Tongue (tissue), 2 donors: ENCODE data around the gene MYO1F. TPM values are rescaled to one million over a fixed set of nuclear protein-coding genes. Genes with fewer than 3 reads are reported as not detected.
"Not testable (repeated sequence)": the region's sequence is repeated elsewhere in the genome, so short reads cannot be mapped to it uniquely, and the experiment has no call there.

Source experiments
- DNase-seq: peaks from one replicate; pipeline ENCODE4 v3.0.0-alpha.2; 2015
- total RNA-seq: library from RNA; depleted of rRNA; stranded (reverse); fragments of >200 nt; gene quantifications from one replicate; pipeline ENCODE4 v1.2.3, GENCODE V29; 2014

Gene MYO1F
- total RNA-seq, 1 donor from 2014 or later = 7.3 TPM

GRCh38 chr19:8564866-8565265 lies 12.4 kb downstream of the MYO1F start:
- not testable (repeated sequence) for DNase-seq

DNA sequence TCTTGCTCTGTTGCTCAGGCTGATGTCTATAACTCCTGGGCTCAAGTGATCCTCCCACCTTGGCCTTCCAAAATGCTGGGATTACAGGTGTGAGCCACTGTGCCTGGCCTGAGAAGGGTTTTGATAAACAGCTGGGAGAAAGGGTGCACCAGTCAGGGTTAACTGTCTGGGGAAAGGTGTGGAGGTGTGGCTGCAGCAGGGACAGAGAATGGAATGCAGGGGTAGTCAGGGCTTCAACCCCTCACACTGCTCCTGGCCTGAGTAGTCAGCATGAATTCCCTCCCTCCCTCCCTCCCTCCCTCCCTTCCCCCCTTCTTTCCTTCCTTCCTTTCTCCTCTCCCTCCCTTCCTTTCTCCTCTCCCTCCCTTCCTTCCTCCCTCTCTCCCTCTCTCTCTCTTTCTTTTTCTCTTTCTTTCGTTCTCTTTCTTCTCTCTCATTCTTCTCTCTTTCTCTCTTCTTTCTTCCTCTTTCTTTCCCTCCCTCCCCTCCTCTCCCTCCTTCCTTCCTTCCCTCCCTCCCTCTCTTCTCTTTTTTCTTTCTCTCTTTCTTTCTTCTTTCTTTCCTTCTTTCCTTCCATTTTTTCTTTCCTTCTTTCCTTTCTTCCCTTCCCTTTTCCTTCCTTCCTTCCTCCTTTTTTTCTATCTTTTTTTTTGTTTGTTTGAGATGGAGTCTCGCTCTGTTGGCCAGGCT lies 16.0 kb downstream of the MYO1F start:
- no peak for DNase-seq

GRCh38 chr19:8558325-8558724 lies 18.9 kb downstream of the MYO1F start:
- no peak for DNase-seq

- DNase-seq = no peak
Measured at GRCh38 chr19:8557642-8558238, 19.5 kb downstream of the MYO1F start.

GRCh38 chr19:8553729-8554128 lies 23.5 kb downstream of the MYO1F start:
- not testable (repeated sequence) for DNase-seq

- peak; percentile 31 for DNase-seq
Measured at GRCh38 chr19:8552810-8553209, 24.4 kb downstream of the MYO1F start.

DNA sequence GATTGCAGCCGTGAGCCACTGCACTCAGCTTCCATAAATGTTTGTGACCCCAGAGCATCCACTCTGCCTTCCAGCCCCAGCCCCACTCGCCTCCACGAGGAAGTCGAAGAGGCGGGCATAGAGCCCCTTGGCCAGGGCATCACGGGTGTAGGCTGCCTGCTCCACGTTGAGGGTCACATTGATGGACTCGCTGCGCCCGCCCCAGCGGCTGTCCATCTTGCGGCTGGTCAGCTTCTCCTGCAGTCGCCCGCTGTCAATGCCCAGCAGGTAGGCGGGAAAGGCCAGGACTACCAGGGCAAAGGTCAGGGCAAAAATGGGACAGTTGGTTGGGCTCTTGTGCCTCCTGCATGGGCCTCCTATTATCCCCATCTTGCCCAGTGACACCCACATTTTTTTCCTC lies 27.2 kb downstream of the MYO1F start:
- DNase-seq = no peak

- no peak for DNase-seq
Measured at GRCh38 chr19:8545743-8546142, 31.5 kb downstream of the MYO1F start.

GRCh38 chr19:8544168-8544567 lies 33.1 kb downstream of the MYO1F start:
- no peak for DNase-seq

DNA sequence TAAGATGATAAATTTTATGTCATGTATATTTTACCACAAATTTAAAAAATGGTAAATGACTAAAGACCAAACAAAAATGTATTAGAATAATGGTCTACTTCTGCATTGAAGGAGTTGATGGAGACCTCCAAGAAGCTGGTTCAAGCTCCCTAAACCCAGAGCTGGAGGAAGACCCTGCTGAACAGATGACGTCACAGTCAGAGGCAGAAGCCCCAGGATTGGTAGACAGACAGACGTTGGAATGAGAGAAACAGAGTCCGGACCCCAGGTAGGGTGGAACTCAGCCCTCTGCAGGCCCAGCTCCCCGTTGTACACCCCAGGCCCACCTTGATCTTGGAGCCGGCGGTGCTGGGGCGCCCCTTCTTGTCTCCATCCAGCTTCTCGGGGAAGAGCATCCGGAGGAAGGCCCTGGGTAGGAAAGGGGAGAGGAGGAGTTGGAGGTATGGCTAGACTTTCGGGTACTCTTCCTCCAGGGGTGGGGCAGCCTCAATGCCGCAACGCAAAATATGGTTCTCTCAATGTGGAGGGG lies 37.6 kb downstream of the MYO1F start:
- no peak for DNase-seq

DNA sequence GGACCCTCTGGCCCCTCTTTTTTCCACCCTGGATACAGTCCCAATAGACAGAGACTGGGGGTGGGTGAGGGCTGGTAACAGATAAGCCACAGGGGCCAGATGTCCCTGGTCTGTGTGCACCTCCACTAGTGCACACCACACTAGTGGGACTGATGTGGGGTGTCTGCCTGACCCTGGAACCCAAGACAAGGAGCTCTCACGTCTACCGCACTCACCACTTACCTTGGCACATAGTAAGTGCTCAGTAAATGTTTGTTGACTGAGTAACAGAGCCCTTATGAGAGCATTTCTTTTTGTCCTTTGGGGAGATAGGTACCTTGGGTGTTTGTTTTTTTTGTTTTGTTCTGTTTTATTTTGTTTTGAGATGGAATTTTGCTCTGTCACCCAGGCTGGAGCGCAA lies 40.1 kb downstream of the MYO1F start:
- DNase-seq = no peak

DNA sequence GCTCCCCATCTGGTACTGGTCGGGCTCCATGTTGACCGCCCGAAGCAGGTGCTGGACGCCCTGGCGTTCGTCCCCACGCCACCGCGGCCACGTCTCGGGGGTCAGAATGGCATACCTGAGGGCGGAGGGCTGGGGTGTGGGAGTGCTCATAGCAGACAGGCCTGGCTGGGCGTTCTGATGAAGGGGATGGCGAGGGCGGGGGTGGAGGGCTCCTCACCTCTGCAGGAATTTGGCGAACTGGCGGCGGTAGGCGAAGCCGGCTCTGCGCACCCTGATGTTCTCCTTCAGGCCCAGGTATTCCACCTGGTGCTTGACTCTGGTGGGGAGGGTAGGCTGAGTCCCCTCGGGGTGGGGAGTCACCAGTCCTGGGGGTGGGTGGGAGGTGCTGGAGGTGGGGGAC lies 41.0 kb downstream of the MYO1F start:
- no peak for DNase-seq

DNA sequence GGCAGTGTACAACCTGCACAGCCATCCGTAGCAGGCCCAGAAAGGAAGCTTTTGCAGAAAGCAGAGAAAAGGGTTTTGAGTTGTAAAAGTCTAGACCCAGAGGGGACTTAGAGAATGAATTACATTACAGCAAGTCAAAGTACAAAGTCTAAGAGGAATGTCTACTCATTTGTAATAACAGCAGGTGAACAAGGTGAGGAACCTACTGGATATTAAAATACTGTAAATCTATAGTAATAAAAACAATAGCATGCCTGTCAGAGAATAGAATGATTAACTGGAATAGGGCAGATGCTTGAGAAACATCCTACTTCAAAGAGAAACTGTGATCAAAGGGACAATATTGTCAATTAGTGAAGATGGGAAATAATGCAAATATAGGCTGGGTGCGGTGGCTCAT lies 45.0 kb downstream of the MYO1F start:
- no peak for DNase-seq

- no peak for DNase-seq
Measured at GRCh38 chr19:8531470-8531869, 45.8 kb downstream of the MYO1F start.

GRCh38 chr19:8530061-8530679 lies 47.1 kb downstream of the MYO1F start:
- no peak for DNase-seq

GRCh38 chr19:8529369-8530006 lies 47.8 kb downstream of the MYO1F start:
- no peak for DNase-seq

DNA sequence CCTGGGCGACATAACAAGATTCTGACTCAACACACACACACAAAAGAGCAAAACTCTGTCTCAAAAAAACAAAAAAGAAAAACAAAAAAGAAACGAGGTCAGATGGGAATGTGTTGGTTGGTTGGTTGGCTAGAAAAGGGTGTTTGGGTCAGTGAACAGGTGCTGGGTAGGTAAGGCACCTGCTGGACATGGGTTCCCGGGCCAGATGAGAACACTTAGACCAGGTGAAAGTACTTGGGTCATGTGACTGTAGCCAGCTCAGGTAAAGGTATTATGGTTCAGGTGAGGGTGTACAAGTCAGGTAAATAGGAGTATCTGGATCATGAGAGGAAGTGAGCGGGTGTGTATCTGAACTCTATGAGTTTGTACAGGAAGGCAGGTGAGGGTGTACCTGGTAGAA lies 48.7 kb downstream of the MYO1F start:
- DNase-seq = no peak

- DNase-seq = peak; percentile 98
Measured at GRCh38 chr19:8526345-8527091, 50.7 kb downstream of the MYO1F start.

GRCh38 chr19:8525401-8525684 lies 51.9 kb downstream of the MYO1F start:
- no peak for DNase-seq

GRCh38 chr19:8519388-8519787 lies 57.9 kb downstream of the MYO1F start:
- no peak for DNase-seq

DNA sequence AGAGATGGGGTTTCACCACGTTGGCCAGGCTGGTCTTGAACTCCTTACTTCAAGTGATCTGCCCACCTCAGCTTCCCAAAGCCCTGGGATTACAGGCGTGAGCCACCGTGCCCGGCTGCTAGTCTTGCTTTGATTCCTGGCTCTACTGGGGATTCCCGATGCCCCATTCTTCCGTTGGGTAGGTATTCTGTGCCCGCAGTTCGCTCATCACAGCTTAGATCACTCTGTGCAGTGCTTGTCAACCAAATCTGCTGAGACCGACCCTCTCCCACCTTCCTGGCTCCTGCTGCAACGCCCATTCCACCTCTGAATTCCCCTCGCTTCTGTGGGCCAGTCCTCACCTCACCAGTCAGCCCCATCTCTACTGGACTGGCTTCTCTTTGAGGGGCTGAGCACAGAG lies 58.7 kb downstream of the MYO1F start:
- no peak for DNase-seq
